ENCODE data around the gene TGFBR3.

The TGFBR3 gene

GRCh38 chr1:91897016-91897415 lies 11.1 kb upstream of the TGFBR3 start:
- H3K27ac Mint-ChIP-seq (ENCODE audit: low read depth) = no peak overlapping the region
- ATAC-seq (replicated peaks; ENCODE audit: extremely low read depth, poor library complexity, severe bottlenecking) = no peak
- no peak for DNase-seq (ENCODE audit: low spot score in 2 of 2)
- no peaks in the 10 kb centered on the region for H3K9me3 Mint-ChIP-seq
- peaks cover 13% of the 10 kb centered on the region for H3K4me1 Mint-ChIP-seq
- H3K4me3 Mint-ChIP-seq = no peak overlapping the region
- H3K36me3 Mint-ChIP-seq (ENCODE audit: insufficient read depth) = no peaks in the 10 kb centered on the region
- H3K27me3 Mint-ChIP-seq = no peaks in the 10 kb centered on the region

- Mint-ChIP-seq H3K27ac (ENCODE audit: low read depth) (no peak overlapping the region), H3K4me1 (peaks cover 20% of the 10 kb centered on the region), H3K36me3 (ENCODE audit: insufficient read depth) (no peaks in the 10 kb centered on the region), H3K27me3 (no peaks in the 10 kb centered on the region), H3K9me3 (no peaks in the 10 kb centered on the region), H3K4me3 (no peak overlapping the region)
- DNase-seq (ENCODE audit: low spot score in 2 of 2) = no peak
- ATAC-seq (replicated peaks; ENCODE audit: extremely low read depth, poor library complexity, severe bottlenecking) = no peak
These were observed 10.0 kb upstream of the TGFBR3 start for GRCh38 chr1:91895832-91896556.

- Mint-ChIP-seq H3K4me1 (peaks cover 21% of the 10 kb centered on the region), H3K4me3 (no peak overlapping the region), H3K9me3 (no peaks in the 10 kb centered on the region), H3K27me3 (no peaks in the 10 kb centered on the region), H3K36me3 (ENCODE audit: insufficient read depth) (no peaks in the 10 kb centered on the region), H3K27ac (ENCODE audit: low read depth) (no peak overlapping the region)
- no peak for DNase-seq (ENCODE audit: low spot score in 2 of 2)
- ATAC-seq (replicated peaks; ENCODE audit: extremely low read depth, poor library complexity, severe bottlenecking) = no peak
These were observed 8.2 kb upstream of the TGFBR3 start for GRCh38 chr1:91894036-91894761.

GRCh38 chr1:91891969-91892368 lies 6.0 kb upstream of the TGFBR3 start:
- Mint-ChIP-seq H3K27ac (ENCODE audit: low read depth) (no peak overlapping the region), H3K4me1 (peaks cover 25% of the 10 kb centered on the region), H3K9me3 (no peaks in the 10 kb centered on the region), H3K27me3 (no peaks in the 10 kb centered on the region), H3K4me3 (no peak overlapping the region), H3K36me3 (ENCODE audit: insufficient read depth) (peaks cover 2% of the 10 kb centered on the region)
- ATAC-seq (replicated peaks; ENCODE audit: extremely low read depth, poor library complexity, severe bottlenecking) = no peak
- no peak for DNase-seq (ENCODE audit: low spot score in 2 of 2)

- Mint-ChIP-seq H3K4me1 (peaks cover 28% of the 10 kb centered on the region), H3K9me3 (no peaks in the 10 kb centered on the region), H3K4me3 (no peak overlapping the region), H3K27me3 (no peaks in the 10 kb centered on the region), H3K36me3 (ENCODE audit: insufficient read depth) (peaks cover 6% of the 10 kb centered on the region), H3K27ac (ENCODE audit: low read depth) (no peak overlapping the region)
- no peak for ATAC-seq (replicated peaks; ENCODE audit: extremely low read depth, poor library complexity, severe bottlenecking)
- no peak for DNase-seq (ENCODE audit: low spot score in 2 of 2)
These were observed 5.5 kb upstream of the TGFBR3 start for GRCh38 chr1:91891454-91891853.

GRCh38 chr1:91889717-91890459 lies 3.9 kb upstream of the TGFBR3 start:
- H3K27me3 Mint-ChIP-seq = no peaks in the 10 kb centered on the region
- no peak overlapping the region for H3K4me3 Mint-ChIP-seq
- ATAC-seq (replicated peaks; ENCODE audit: extremely low read depth, poor library complexity, severe bottlenecking) (no peak), DNase-seq (ENCODE audit: low spot score in 2 of 2) (no peak)
- H3K4me1 Mint-ChIP-seq = peaks cover 24% of the 10 kb centered on the region
- H3K27ac Mint-ChIP-seq (ENCODE audit: low read depth) = no peak overlapping the region
- no peaks in the 10 kb centered on the region for H3K9me3 Mint-ChIP-seq
- peaks cover 12% of the 10 kb centered on the region for H3K36me3 Mint-ChIP-seq (ENCODE audit: insufficient read depth)

- Mint-ChIP-seq H3K27ac (ENCODE audit: low read depth) (peak overlapping the region; percentile 95), H3K4me1 (peaks cover 48% of the 10 kb centered on the region), H3K4me3 (peak overlapping the region; percentile 100), H3K9me3 (no peaks in the 10 kb centered on the region), H3K36me3 (ENCODE audit: insufficient read depth) (peaks cover 26% of the 10 kb centered on the region), H3K27me3 (no peaks in the 10 kb centered on the region)
- peak in 1 of 2 donors; percentile 14 for DNase-seq (ENCODE audit: low spot score in 2 of 2)
- peak; percentile 11 for ATAC-seq (replicated peaks; ENCODE audit: extremely low read depth, poor library complexity, severe bottlenecking)
These were observed 687 bp downstream of the TGFBR3 start for GRCh38 chr1:91885213-91885715.

- H3K36me3 Mint-ChIP-seq (ENCODE audit: insufficient read depth) = peaks cover 26% of the 10 kb centered on the region
- DNase-seq (ENCODE audit: low spot score in 2 of 2) (no peak), ATAC-seq (replicated peaks; ENCODE audit: extremely low read depth, poor library complexity, severe bottlenecking) (peak; percentile 38)
- no peaks in the 10 kb centered on the region for H3K9me3 Mint-ChIP-seq
- peak overlapping the region; percentile 95 for H3K27ac Mint-ChIP-seq (ENCODE audit: low read depth)
- peaks cover 49% of the 10 kb centered on the region for H3K4me1 Mint-ChIP-seq
- no peaks in the 10 kb centered on the region for H3K27me3 Mint-ChIP-seq
- H3K4me3 Mint-ChIP-seq = peak overlapping the region; percentile 100
These were observed 1.3 kb downstream of the TGFBR3 start for GRCh38 chr1:91884459-91885212.

- peak overlapping the region; percentile 95 for H3K27ac Mint-ChIP-seq (ENCODE audit: low read depth)
- H3K4me3 Mint-ChIP-seq = peak overlapping the region; percentile 100
- H3K27me3 Mint-ChIP-seq = no peaks in the 10 kb centered on the region
- peaks cover 26% of the 10 kb centered on the region for H3K36me3 Mint-ChIP-seq (ENCODE audit: insufficient read depth)
- H3K9me3 Mint-ChIP-seq = no peaks in the 10 kb centered on the region
- peak; percentile 35 for ATAC-seq (replicated peaks; ENCODE audit: extremely low read depth, poor library complexity, severe bottlenecking)
- DNase-seq (ENCODE audit: low spot score in 2 of 2) = no peak
- peaks cover 55% of the 10 kb centered on the region for H3K4me1 Mint-ChIP-seq
These were observed 2.5 kb downstream of the TGFBR3 start for GRCh38 chr1:91883470-91883869.

GRCh38 chr1:91881280-91881679 lies 4.7 kb downstream of the TGFBR3 start:
- Mint-ChIP-seq H3K27me3 (no peaks in the 10 kb centered on the region), H3K4me1 (peaks cover 69% of the 10 kb centered on the region), H3K4me3 (peak overlapping the region; percentile 34), H3K27ac (ENCODE audit: low read depth) (no peak overlapping the region), H3K36me3 (ENCODE audit: insufficient read depth) (peaks cover 18% of the 10 kb centered on the region), H3K9me3 (no peaks in the 10 kb centered on the region)
- no peak for DNase-seq (ENCODE audit: low spot score in 2 of 2)
- no peak for ATAC-seq (replicated peaks; ENCODE audit: extremely low read depth, poor library complexity, severe bottlenecking)

- Mint-ChIP-seq H3K27ac (ENCODE audit: low read depth) (no peak overlapping the region), H3K4me1 (peaks cover 78% of the 10 kb centered on the region), H3K36me3 (ENCODE audit: insufficient read depth) (peaks cover 14% of the 10 kb centered on the region), H3K4me3 (no peak overlapping the region), H3K9me3 (no peaks in the 10 kb centered on the region), H3K27me3 (no peaks in the 10 kb centered on the region)
- DNase-seq (ENCODE audit: low spot score in 2 of 2) (no peak), ATAC-seq (replicated peaks; ENCODE audit: extremely low read depth, poor library complexity, severe bottlenecking) (no peak)
These were observed 6.2 kb downstream of the TGFBR3 start for GRCh38 chr1:91879733-91880132.

- no peak for ATAC-seq (replicated peaks; ENCODE audit: extremely low read depth, poor library complexity, severe bottlenecking)
- Mint-ChIP-seq H3K4me1 (peaks cover 74% of the 10 kb centered on the region), H3K27ac (ENCODE audit: low read depth) (peak overlapping the region; percentile 18), H3K36me3 (ENCODE audit: insufficient read depth) (peaks cover 5% of the 10 kb centered on the region), H3K27me3 (no peaks in the 10 kb centered on the region), H3K9me3 (no peaks in the 10 kb centered on the region), H3K4me3 (peak overlapping the region; percentile 33)
- no peak for DNase-seq (ENCODE audit: low spot score in 2 of 2)
These were observed 8.3 kb downstream of the TGFBR3 start for GRCh38 chr1:91877574-91878208.
